ENCODE data around the gene EIF4EBP2.

Gene EIF4EBP2

GRCh38 chr10:70432561-70433263, 28.8 kb downstream of the EIF4EBP2 start:
- DNase-seq (ENCODE audit: low spot score) = no peak

- no peak for DNase-seq (ENCODE audit: low spot score)
Observed at GRCh38 chr10:70433581-70434280, 29.8 kb downstream of the EIF4EBP2 start.

- DNase-seq (ENCODE audit: low spot score) = no peak
Observed at GRCh38 chr10:70435241-70436085, 31.5 kb downstream of the EIF4EBP2 start.

- DNase-seq (ENCODE audit: low spot score) = no peak
Observed at GRCh38 chr10:70437721-70438120, 33.8 kb downstream of the EIF4EBP2 start.

GRCh38 chr10:70440296-70441160, 36.6 kb downstream of the EIF4EBP2 start:
- DNase-seq (ENCODE audit: low spot score) = no peak

- DNase-seq (ENCODE audit: low spot score) = no peak
Observed at GRCh38 chr10:70441161-70441894, 37.4 kb downstream of the EIF4EBP2 start, which contains the start of gene NODAL. Gene NODAL (minus strand): TSS chr10:70441681. CDS start chr10:70441667, 14 bp downstream.

- no peak for DNase-seq (ENCODE audit: low spot score)
Observed at GRCh38 chr10:70441895-70442309, 38.0 kb downstream of the EIF4EBP2 start.

GRCh38 chr10:70442332-70442988, 38.5 kb downstream of the EIF4EBP2 start:
- DNase-seq (ENCODE audit: low spot score) = no peak

- no peak for DNase-seq (ENCODE audit: low spot score)
Observed at GRCh38 chr10:70444744-70445143, 40.8 kb downstream of the EIF4EBP2 start.

GRCh38 chr10:70445718-70446657, 42.0 kb downstream of the EIF4EBP2 start:
- no peak for DNase-seq (ENCODE audit: low spot score)

GRCh38 chr10:70448236-70448635, 44.3 kb downstream of the EIF4EBP2 start:
- DNase-seq (ENCODE audit: low spot score) = no peak

- no peak for DNase-seq (ENCODE audit: low spot score)
Observed at GRCh38 chr10:70455213-70455630, 51.3 kb downstream of the EIF4EBP2 start.

- DNase-seq (ENCODE audit: low spot score) = no peak
Observed at GRCh38 chr10:70456164-70456563, 52.2 kb downstream of the EIF4EBP2 start.

GRCh38 chr10:70457759-70458305, 53.9 kb downstream of the EIF4EBP2 start:
- DNase-seq (ENCODE audit: low spot score) = no peak

- no peak for DNase-seq (ENCODE audit: low spot score)
Observed at GRCh38 chr10:70458329-70459060, 54.5 kb downstream of the EIF4EBP2 start.

- no peak for DNase-seq (ENCODE audit: low spot score)
Observed at GRCh38 chr10:70459061-70459773, 55.3 kb downstream of the EIF4EBP2 start.

GRCh38 chr10:70459774-70460490, 56.0 kb downstream of the EIF4EBP2 start:
- no peak for DNase-seq (ENCODE audit: low spot score)

Measured in COLO829 (cell line).